ENCODE data around the gene ANXA1.

GRCh38 chr9:73157811-73158210 is 6.1 kb downstream of the ANXA1 start:
- TF ChIP-seq CTCF (CRISPR knock-in tag; IDR thresholded peaks at IDR 0.05) (no peak), ELF4 (CRISPR knock-in tag; IDR thresholded peaks at IDR 0.05; ENCODE audit: borderline replicate concordance) (no peak), FOXK2 (IDR thresholded peaks at IDR 0.05) (no peak)
